Natural killer cell (primary cell): Measurements from ENCODE around the gene PTPRK. TPM values are rescaled to one million over a fixed set of nuclear protein-coding genes. Genes with fewer than 3 reads are reported as not detected.

ENCODE experiments used
- ATAC-seq, 3 donors: fragments of 150-1000 bp in 2 of 3; fragments of 200-7000 bp in 1 of 3; cut with Tn5 transposase; 1 replicate in 1 of 3; 2 replicates in 2 of 3; pipeline ENCODE4 v1.10.0; 2021; ENCODE audit warnings: mild to moderate bottlenecking in 2 of 3, moderate library complexity in 2 of 3
- DNase-seq, 2 donors: peaks; one replicate each; pipeline versions ENCODE4 v3.0.0 to v3.0.0-alpha.2; 2013 to 2021; ENCODE audit warnings: mixed read lengths in 1 of 2
- H3K27ac ChIP-seq: one replicate; pipeline ENCODE4 v1.5.1; 2013; ENCODE audit warnings: mild to moderate bottlenecking, low read length
- H3K27me3 ChIP-seq: one replicate; pipeline ENCODE4 v1.6.1; 2013; ENCODE audit warnings: low read length; ENCODE audit not compliant: control insufficient read depth, insufficient read depth
- H3K36me3 ChIP-seq: one replicate; pipeline ENCODE4 v1.6.1; 2013; ENCODE audit warnings: low read length; ENCODE audit not compliant: control insufficient read depth, insufficient read depth
- H3K4me1 ChIP-seq: one replicate; pipeline ENCODE4 v1.6.1; 2013; ENCODE audit warnings: low read length; ENCODE audit not compliant: control insufficient read depth, insufficient read depth
- H3K4me3 ChIP-seq: one replicate; pipeline ENCODE4 v1.5.1; 2013; ENCODE audit warnings: low read length
- H3K9me3 ChIP-seq: one replicate; pipeline ENCODE4 v1.6.1; 2013; ENCODE audit warnings: low read length; ENCODE audit not compliant: control insufficient read depth, insufficient read depth
- H3K27ac Mint-ChIP-seq, 2 donors: one replicate each; pipeline ENCODE4 v1.8.0; 2022; ENCODE audit warnings: mild to moderate bottlenecking in 2 of 2, mixed read lengths in 2 of 2, moderate library complexity in 1 of 2
- H3K27me3 Mint-ChIP-seq, 2 donors: one replicate each; pipeline ENCODE4 v1.8.0; 2022; ENCODE audit warnings: low read depth in 2 of 2, mixed read lengths in 2 of 2
- H3K36me3 Mint-ChIP-seq: one replicate; pipeline ENCODE4 v1.8.0; 2022; ENCODE audit warnings: mixed read lengths
- H3K4me1 Mint-ChIP-seq, 2 donors: one replicate each; pipeline ENCODE4 v1.8.0; 2022; ENCODE audit warnings: mixed read lengths in 2 of 2
- H3K4me3 Mint-ChIP-seq: one replicate; pipeline ENCODE4 v1.8.0; 2022; ENCODE audit warnings: mild to moderate bottlenecking, moderate library complexity, mixed read lengths
- H3K9me3 Mint-ChIP-seq, 2 donors: one replicate each; pipeline ENCODE4 v1.8.0; 2022; ENCODE audit warnings: mixed read lengths in 2 of 2
- WGBS: methylation state at CpG from one replicate; pipeline ENCODE4 v1.1.7; 2013; ENCODE audit warnings: missing lambda C conversion rate; ENCODE audit not compliant: insufficient coverage; 5-methylcytosine and 5-hydroxymethylcytosine counted together
- intact Hi-C: fragments of 100-400 bp; cut with micrococcal nuclease; formaldehyde crosslinking; loops from one replicate; pipeline ENCODE4 v1.14.2; 2022
- total RNA-seq, 4 donors: library from RNA; stranded (reverse); fragments of 120-200 nt in 1 of 4; gene quantifications; one replicate each; pipeline versions ENCODE4 v1.2.3 to v1.2.4, GENCODE V29; 2013 to 2022
- TF ChIP-seq, protein P1 (sequence below): fragments of 200-600 bp; IDR thresholded peaks from one replicate; pipeline ENCODE4 v1.8.0; 2022; ENCODE audit warnings: antibody characterized with exemption

PTPRK gene
- total RNA-seq, 3 donors from 2014 or later (not counting 1 experiment from before 2014, with no cell fraction given), result 0.14 to 1.2 (median 0.95) TPM

DNA sequence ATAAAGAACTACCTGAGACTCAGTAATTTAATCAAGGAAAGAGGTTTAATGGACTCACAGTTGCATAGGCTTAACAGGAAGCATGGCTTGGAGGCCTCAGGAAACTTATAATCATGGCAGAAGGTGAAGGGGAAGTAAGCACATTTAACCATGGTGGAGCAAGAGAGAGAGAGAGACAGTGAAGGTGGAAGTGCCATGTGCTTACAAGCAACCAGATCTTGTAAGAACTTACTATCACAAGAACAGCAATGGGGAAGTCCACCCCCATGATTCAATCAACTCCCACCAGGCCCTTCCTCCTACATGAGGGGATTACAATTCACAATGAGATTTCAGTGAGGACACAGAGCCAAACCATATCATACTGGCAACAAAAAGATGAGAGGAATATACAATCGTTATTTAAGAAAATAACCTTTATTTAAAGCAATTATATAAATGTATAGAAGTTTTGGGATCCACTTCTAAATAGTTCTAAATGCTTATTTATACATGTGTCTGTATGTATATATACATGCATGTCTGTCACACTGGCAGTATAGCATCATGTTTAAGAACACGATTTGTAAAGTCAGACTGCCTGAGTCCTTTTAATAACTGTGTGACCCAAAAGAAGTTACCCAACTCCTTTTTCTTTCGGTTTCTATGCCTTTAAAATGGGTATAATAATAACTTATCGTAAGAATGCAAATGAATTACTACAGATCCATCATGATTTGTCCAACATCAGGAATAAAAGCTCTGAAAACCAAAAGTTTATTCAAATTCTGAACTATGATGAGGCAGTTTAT, 363.9 kb downstream of the PTPRK start:
- H3K27ac Mint-ChIP-seq, result no peak overlapping the region
- WGBS, result 100% methylated on average over 1 of the region's 4 CpGs

DNA sequence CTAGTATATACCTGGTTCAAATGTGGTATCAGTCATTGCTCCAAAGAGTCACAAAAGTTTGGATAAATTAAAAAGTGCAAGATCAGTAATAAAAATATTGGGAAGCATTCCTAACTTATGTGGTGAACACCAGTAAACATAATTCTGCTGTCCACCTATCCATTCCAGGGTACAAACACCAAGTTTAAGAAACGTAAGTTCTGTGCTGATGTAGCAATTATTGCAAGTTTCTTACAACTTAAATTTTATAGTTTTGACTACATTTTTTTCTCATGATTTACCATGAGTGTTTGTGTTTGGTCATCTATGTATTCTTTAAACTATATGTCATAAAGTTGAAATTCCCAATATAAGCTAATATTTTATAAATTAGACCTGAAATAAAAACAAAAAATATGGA, 364.6 kb downstream of the PTPRK start:
- Mint-ChIP-seq H3K9me3 (no peaks in the 10 kb centered on the region), H3K4me1 (peaks cover 0 to 5% of the 10 kb centered on the region in 2 donors), H3K27ac (no peak overlapping the region), H3K4me3 (no peak overlapping the region), H3K27me3 (peaks cover 0 to 5% of the 10 kb centered on the region in 2 donors), H3K36me3 (no peaks in the 10 kb centered on the region)
- intact Hi-C loops, result no loop called here
- DNase-seq (no peak), ATAC-seq (no peak)
- Histone ChIP-seq H3K27ac (no peak overlapping the region), H3K27me3 (no peaks in the 10 kb centered on the region), H3K36me3 (no peaks in the 10 kb centered on the region), H3K4me1 (no peaks in the 10 kb centered on the region), H3K9me3 (no peaks in the 10 kb centered on the region), H3K4me3 (no peak overlapping the region)
- no CpG with 5 or more reads among the region's 1 CpG for WGBS
- TF ChIP-seq, protein P1, sequence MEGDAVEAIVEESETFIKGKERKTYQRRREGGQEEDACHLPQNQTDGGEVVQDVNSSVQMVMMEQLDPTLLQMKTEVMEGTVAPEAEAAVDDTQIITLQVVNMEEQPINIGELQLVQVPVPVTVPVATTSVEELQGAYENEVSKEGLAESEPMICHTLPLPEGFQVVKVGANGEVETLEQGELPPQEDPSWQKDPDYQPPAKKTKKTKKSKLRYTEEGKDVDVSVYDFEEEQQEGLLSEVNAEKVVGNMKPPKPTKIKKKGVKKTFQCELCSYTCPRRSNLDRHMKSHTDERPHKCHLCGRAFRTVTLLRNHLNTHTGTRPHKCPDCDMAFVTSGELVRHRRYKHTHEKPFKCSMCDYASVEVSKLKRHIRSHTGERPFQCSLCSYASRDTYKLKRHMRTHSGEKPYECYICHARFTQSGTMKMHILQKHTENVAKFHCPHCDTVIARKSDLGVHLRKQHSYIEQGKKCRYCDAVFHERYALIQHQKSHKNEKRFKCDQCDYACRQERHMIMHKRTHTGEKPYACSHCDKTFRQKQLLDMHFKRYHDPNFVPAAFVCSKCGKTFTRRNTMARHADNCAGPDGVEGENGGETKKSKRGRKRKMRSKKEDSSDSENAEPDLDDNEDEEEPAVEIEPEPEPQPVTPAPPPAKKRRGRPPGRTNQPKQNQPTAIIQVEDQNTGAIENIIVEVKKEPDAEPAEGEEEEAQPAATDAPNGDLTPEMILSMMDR, result no peak

More for the DNA sequence above, 363.9 kb downstream of the PTPRK start:
- Mint-ChIP-seq H3K4me1 (peaks cover 0 to 5% of the 10 kb centered on the region in 2 donors), H3K4me3 (no peak overlapping the region), H3K9me3 (no peaks in the 10 kb centered on the region), H3K27me3 (peaks cover 0 to 5% of the 10 kb centered on the region in 2 donors), H3K36me3 (no peaks in the 10 kb centered on the region)
- H3K27me3 ChIP-seq, result no peaks in the 10 kb centered on the region
- ATAC-seq (no peak), DNase-seq (no peak)
- H3K36me3 ChIP-seq, result no peaks in the 10 kb centered on the region
- H3K4me1 ChIP-seq, result no peaks in the 10 kb centered on the region
- no peak overlapping the region for H3K4me3 ChIP-seq
- TF ChIP-seq, protein P1, result no peak
- no peak overlapping the region for H3K27ac ChIP-seq
- intact Hi-C loops, result no loop called here
- H3K9me3 ChIP-seq, result no peaks in the 10 kb centered on the region

DNA sequence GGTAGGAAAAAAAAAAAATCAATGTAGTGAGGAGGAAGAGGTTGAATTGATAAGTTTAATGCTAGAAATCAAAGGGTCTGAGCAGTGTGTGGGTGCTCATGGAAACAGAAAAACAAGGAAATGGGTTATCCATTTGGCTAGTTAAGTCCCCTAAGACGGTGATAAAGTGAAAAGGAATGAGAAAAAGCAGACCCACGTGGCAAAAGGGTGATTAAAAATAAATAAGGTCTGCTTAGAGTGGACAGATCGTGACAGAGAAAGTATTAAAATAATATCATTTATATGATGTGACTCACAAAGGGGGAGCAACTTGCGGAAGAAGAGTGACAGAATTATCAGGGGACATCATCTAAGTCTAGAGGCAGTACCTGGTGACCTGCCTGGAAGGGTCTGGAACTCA, 367.8 kb downstream of the PTPRK start:
- DNase-seq (no peak), ATAC-seq (no peak)
- H3K4me3 Mint-ChIP-seq, result no peak overlapping the region
- no peaks in the 10 kb centered on the region for H3K36me3 Mint-ChIP-seq
- WGBS, result 82% methylated on average over 4 of the region's 4 CpGs
- Histone ChIP-seq H3K36me3 (no peaks in the 10 kb centered on the region), H3K27me3 (no peaks in the 10 kb centered on the region), H3K27ac (no peak overlapping the region), H3K4me3 (no peak overlapping the region), H3K9me3 (no peaks in the 10 kb centered on the region), H3K4me1 (no peaks in the 10 kb centered on the region)
- TF ChIP-seq, protein P1, result no peak
- intact Hi-C loops, result no loop called here
- no peaks in the 10 kb centered on the region for H3K9me3 Mint-ChIP-seq
- H3K27me3 Mint-ChIP-seq, result peaks cover 0 to 5% of the 10 kb centered on the region in 2 donors
- peaks cover 0 to 5% of the 10 kb centered on the region in 2 donors for H3K4me1 Mint-ChIP-seq
- no peak overlapping the region for H3K27ac Mint-ChIP-seq
